NCI-H146 (cell line): ENCODE data around the gene AIP.
"Not testable (repeated sequence)": the region's sequence is repeated elsewhere in the genome, so short reads cannot be mapped to it uniquely, and the experiment has no call there.

Source experiments
- DNase-seq: peaks from one replicate; lab custom pipeline; 2025; lab: John Stamatoyannopoulos, UW

Gene AIP

GRCh38 chr11:67449116-67449844 is 33.5 kb upstream of the AIP start:
- DNase-seq: peak; percentile 58

- no peak for DNase-seq
Measured at GRCh38 chr11:67450796-67451657, 31.8 kb upstream of the AIP start.

- DNase-seq: no peak
Measured at GRCh38 chr11:67451658-67451976, 31.2 kb upstream of the AIP start.

GRCh38 chr11:67452141-67452952 is 30.5 kb upstream of the AIP start, which contains the start of gene GPR152:
GPR152 (minus strand) TSS chr11:67452729; CDS start chr11:67452724, 5 bp downstream.
- DNase-seq: no peak

- DNase-seq: no peak
Measured at GRCh38 chr11:67453816-67454732, 28.8 kb upstream of the AIP start.

GRCh38 chr11:67455054-67455453 is 27.8 kb upstream of the AIP start, which contains the start of gene CABP4:
CABP4 (plus strand) TSS chr11:67455354; CDS start chr11:67455424, 70 bp downstream.
- no peak for DNase-seq

- no peak for DNase-seq
Measured at GRCh38 chr11:67456068-67456705, 26.6 kb upstream of the AIP start.

- no peak for DNase-seq
Measured at GRCh38 chr11:67457453-67457852, 25.4 kb upstream of the AIP start.

GRCh38 chr11:67458266-67458665 is 24.6 kb upstream of the AIP start:
- no peak for DNase-seq

GRCh38 chr11:67463186-67463585 is 19.6 kb upstream of the AIP start:
- no peak for DNase-seq

- DNase-seq: no peak
Measured at GRCh38 chr11:67463680-67464410, 19.0 kb upstream of the AIP start.

GRCh38 chr11:67464411-67465188 is 18.2 kb upstream of the AIP start:
- peak; percentile 97 for DNase-seq

- peak; percentile 58 for DNase-seq
Measured at GRCh38 chr11:67465189-67465510, 17.7 kb upstream of the AIP start.

GRCh38 chr11:67465530-67465929 is 17.3 kb upstream of the AIP start:
- DNase-seq: not testable (repeated sequence)

- no peak for DNase-seq
Measured at GRCh38 chr11:67466367-67466766, 16.5 kb upstream of the AIP start.

- peak; percentile 49 for DNase-seq
Measured at GRCh38 chr11:67466962-67467771, 15.7 kb upstream of the AIP start.

GRCh38 chr11:67468056-67468455 is 14.8 kb upstream of the AIP start:
- DNase-seq: peak; percentile 41

GRCh38 chr11:67468456-67468758 is 14.4 kb upstream of the AIP start:
- DNase-seq: no peak
